Measurements from ENCODE around the gene ARHGAP23. TPM values are rescaled to one million over a fixed set of nuclear protein-coding genes. Genes with fewer than 3 reads are reported as not detected.
A peak's percentile ranks its signal among the peaks of the same experiment; 100 is the strongest.
"Not testable (repeated sequence)": the region's sequence is repeated elsewhere in the genome, so short reads cannot be mapped to it uniquely, and the experiment has no call there.

Gene ARHGAP23
- polyA plus RNA-seq, 3 donors, result 0.03 to 0.21 (median 0.09) TPM

DNA sequence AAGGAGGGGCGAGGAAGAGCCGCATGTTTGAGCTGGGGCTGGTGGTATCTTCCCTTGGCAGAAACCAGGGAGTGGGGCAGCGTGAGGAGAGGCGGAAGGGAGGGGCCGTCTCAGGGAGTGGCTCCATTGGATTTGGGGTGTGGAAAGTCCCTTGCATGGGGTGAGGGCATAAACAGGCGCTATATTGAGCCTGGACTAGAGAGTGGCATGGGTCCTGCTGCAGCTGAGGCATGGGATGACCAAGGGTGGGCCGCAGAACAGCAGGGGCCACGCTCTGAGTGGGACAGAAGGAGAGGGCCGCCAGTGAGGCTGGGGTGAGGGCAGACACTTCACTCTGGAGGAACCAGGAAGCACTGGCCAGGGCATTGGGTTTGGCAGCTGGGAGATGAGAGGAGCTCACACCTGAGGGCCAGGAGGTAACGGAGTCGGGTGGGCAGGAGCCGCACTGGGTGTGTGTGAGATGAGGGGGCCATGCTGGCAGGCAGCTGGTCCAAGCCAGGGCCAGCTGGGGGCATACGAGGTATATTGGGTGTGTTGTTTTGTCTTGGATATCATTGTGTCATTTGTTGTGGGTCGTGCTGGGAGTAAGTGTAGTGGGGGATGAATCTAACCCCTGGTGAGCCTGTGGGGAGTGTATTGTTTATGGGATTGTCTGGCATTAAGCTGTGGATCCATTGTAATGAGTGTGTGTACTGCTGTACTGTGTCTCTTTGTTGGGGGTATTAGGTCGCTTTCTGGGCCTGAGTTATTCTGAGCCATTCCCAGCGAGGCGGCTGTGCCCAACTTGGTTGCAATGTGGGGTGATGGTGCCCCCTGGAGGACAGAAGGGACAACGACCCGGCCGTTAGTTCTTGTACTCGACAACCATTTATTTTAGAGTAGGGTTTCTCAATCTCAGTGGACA, 56.2 kb downstream of the ARHGAP23 start:
- peak; percentile 24 to 47 (median 40) for DNase-seq
- intact Hi-C loops (cut with micrococcal nuclease), result loop anchor here (5.0 to 10.0 kb wide), 2 partner anchors 57 to 60 kb away; partner anchors contain the start of gene ARHGAP23 (in 2 of the 2)
- not testable (repeated sequence) for H4K20me1 ChIP-seq (ENCODE audit: insufficient read depth, low read length); H3K9ac ChIP-seq (ENCODE audit: insufficient read depth, low read length, poor library complexity, severe bottlenecking); H2AFZ ChIP-seq (ENCODE audit: insufficient read depth, low read depth, low read length, poor library complexity, severe bottlenecking); H3K36me3 ChIP-seq (replicated peaks in 1 of 2; ENCODE audit: control insufficient read depth in 1 of 2, insufficient read depth in 2 of 2, low read length in 2 of 2); H3K4me3 Mint-ChIP-seq; H3K4me3 ChIP-seq (replicated peaks in 1 of 3; ENCODE audit: low read depth in 2 of 3, low read length in 3 of 3); H3K9me3 ChIP-seq (replicated peaks in 1 of 2; ENCODE audit: control insufficient read depth in 1 of 2, insufficient read depth in 1 of 2, low read length in 2 of 2); H3K27me3 Mint-ChIP-seq (ENCODE audit: low read depth in 3 of 3); H3K9me3 Mint-ChIP-seq; H3K36me3 Mint-ChIP-seq; H3K27ac Mint-ChIP-seq; H3K4me1 ChIP-seq (ENCODE audit: control insufficient read depth in 1 of 2, insufficient read depth in 2 of 2, low read length in 2 of 2); H3K79me2 ChIP-seq (ENCODE audit: insufficient read depth, low read length); H3K27me3 ChIP-seq (ENCODE audit: control insufficient read depth in 2 of 2, insufficient read depth in 2 of 2, low read length in 2 of 2); H3K4me1 Mint-ChIP-seq; H3K27ac ChIP-seq (ENCODE audit: low read depth in 1 of 2, low read length in 2 of 2); H3K4me2 ChIP-seq (replicated peaks; ENCODE audit: extremely low read depth, low read length, poor library complexity, severe bottlenecking)
- 61% methylated on average over 20 of the region's 21 CpGs for WGBS (ENCODE audit: insufficient coverage)
- peak; percentile 65 for TF ChIP-seq CTCF (IDR thresholded peaks at IDR 0.05)

GRCh38 chr17:38485146-38485468, 56.8 kb downstream of the ARHGAP23 start:
- WGBS (ENCODE audit: insufficient coverage), result 93% methylated on average over 1 of the region's 2 CpGs
- intact Hi-C loops (cut with micrococcal nuclease), result loop anchor here in 1 of 2 donors (10.0 kb wide), 1 partner anchor 60 kb away; the partner anchor contains the start of gene ARHGAP23
- Histone ChIP-seq H3K79me2 (ENCODE audit: insufficient read depth, low read length) (no peaks in the 10 kb centered on the region), H3K4me1 (ENCODE audit: control insufficient read depth in 1 of 2, insufficient read depth in 2 of 2, low read length in 2 of 2) (no peaks in the 10 kb centered on the region), H3K4me2 (replicated peaks; ENCODE audit: extremely low read depth, low read length, poor library complexity, severe bottlenecking) (no peak overlapping the region), H3K36me3 (replicated peaks in 1 of 2; ENCODE audit: control insufficient read depth in 1 of 2, insufficient read depth in 2 of 2, low read length in 2 of 2) (no peaks in the 10 kb centered on the region), H4K20me1 (ENCODE audit: insufficient read depth, low read length) (no peaks in the 10 kb centered on the region), H3K27ac (ENCODE audit: low read depth in 1 of 2, low read length in 2 of 2) (no peak overlapping the region), H2AFZ (ENCODE audit: insufficient read depth, low read depth, low read length, poor library complexity, severe bottlenecking) (no peak overlapping the region), H3K4me3 (replicated peaks in 1 of 3; ENCODE audit: low read depth in 2 of 3, low read length in 3 of 3) (no peak overlapping the region), H3K27me3 (ENCODE audit: control insufficient read depth in 2 of 2, insufficient read depth in 2 of 2, low read length in 2 of 2) (no peaks in the 10 kb centered on the region), H3K9me3 (replicated peaks in 1 of 2; ENCODE audit: control insufficient read depth in 1 of 2, insufficient read depth in 1 of 2, low read length in 2 of 2) (no peaks in the 10 kb centered on the region), H3K9ac (ENCODE audit: insufficient read depth, low read length, poor library complexity, severe bottlenecking) (no peak overlapping the region)
- Mint-ChIP-seq H3K27me3 (ENCODE audit: low read depth in 3 of 3) (no peaks in the 10 kb centered on the region), H3K4me3 (no peak overlapping the region), H3K27ac (no peak overlapping the region), H3K9me3 (no peaks in the 10 kb centered on the region), H3K4me1 (peaks cover 2% of the 10 kb centered on the region), H3K36me3 (peaks cover 4 to 9% of the 10 kb centered on the region in 2 donors)
- no peak for DNase-seq
- TF ChIP-seq CTCF (IDR thresholded peaks at IDR 0.05), result peak; percentile 0

DNA sequence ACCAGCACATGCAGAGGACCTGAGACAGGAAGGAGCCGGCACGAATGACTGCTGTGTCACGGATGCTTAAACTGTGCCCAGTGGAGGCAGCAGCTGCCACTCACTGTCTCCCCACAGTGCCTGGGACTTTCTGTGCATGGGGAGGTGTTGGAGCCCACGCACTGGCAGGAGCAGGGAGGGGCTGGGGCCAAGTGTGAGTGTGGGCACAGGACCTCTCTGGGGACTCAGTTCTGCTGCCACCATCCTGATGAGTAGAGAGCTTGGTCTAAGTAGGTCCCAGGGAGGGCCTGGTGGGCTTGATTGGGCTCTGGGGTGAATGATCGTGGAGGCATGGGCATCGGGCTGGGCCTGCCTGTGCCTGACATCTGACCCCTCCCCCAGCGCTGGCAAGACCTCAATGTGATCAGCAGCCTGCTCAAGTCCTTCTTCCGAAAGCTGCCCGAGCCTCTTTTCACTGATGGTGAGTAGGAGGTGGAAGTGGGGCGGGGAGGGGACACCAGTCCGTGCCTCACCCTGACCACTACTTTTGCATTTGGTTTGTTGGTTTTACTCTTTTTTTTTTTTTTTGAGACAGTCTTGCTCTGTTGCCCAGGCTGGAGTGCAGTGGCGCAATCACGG, 57.5 kb downstream of the ARHGAP23 start:
- H3K9me3 Mint-ChIP-seq; H3K27me3 ChIP-seq (ENCODE audit: control insufficient read depth in 2 of 2, insufficient read depth in 2 of 2, low read length in 2 of 2); H3K36me3 Mint-ChIP-seq; H3K4me1 ChIP-seq (ENCODE audit: control insufficient read depth in 1 of 2, insufficient read depth in 2 of 2, low read length in 2 of 2); H3K36me3 ChIP-seq (replicated peaks in 1 of 2; ENCODE audit: control insufficient read depth in 1 of 2, insufficient read depth in 2 of 2, low read length in 2 of 2); H3K4me3 ChIP-seq (replicated peaks in 1 of 3; ENCODE audit: low read depth in 2 of 3, low read length in 3 of 3); H3K9me3 ChIP-seq (replicated peaks in 1 of 2; ENCODE audit: control insufficient read depth in 1 of 2, insufficient read depth in 1 of 2, low read length in 2 of 2); DNase-seq; H2AFZ ChIP-seq (ENCODE audit: insufficient read depth, low read depth, low read length, poor library complexity, severe bottlenecking); H3K79me2 ChIP-seq (ENCODE audit: insufficient read depth, low read length); H3K9ac ChIP-seq (ENCODE audit: insufficient read depth, low read length, poor library complexity, severe bottlenecking); H3K4me1 Mint-ChIP-seq; H4K20me1 ChIP-seq (ENCODE audit: insufficient read depth, low read length); H3K4me3 Mint-ChIP-seq; H3K4me2 ChIP-seq (replicated peaks; ENCODE audit: extremely low read depth, low read length, poor library complexity, severe bottlenecking); H3K27ac ChIP-seq (ENCODE audit: low read depth in 1 of 2, low read length in 2 of 2); H3K27me3 Mint-ChIP-seq (ENCODE audit: low read depth in 3 of 3): not testable (repeated sequence)
- intact Hi-C loops (cut with micrococcal nuclease), result loop anchor here in 1 of 2 donors (10.0 kb wide), 1 partner anchor 61 kb away; the partner anchor contains the start of gene ARHGAP23
- WGBS (ENCODE audit: insufficient coverage), result 100% methylated on average over 1 of the region's 13 CpGs
- H3K27ac Mint-ChIP-seq, result peak overlapping the region in 1 of 7 donors; percentile 46
